Right atrium auricular region (tissue), 2 donors: ENCODE data around the gene WDR45B. TPM values are rescaled to one million over a fixed set of nuclear protein-coding genes. Genes with fewer than 3 reads are reported as not detected.

Experiments
- DNase-seq: peaks from one replicate; pipeline ENCODE4 v3.0.0-alpha.2; 2019; ENCODE audit warnings: low spot score
- H3K27ac ChIP-seq, 2 donors: fragments of 200-600 bp; sonication (generic); 1 replicate in 1 of 2; 2 replicates in 1 of 2; pipeline ENCODE4 v1.5.1; 2016 to 2019
- H3K27me3 ChIP-seq, 2 donors: fragments of 200-600 bp; sonication (generic); one replicate each; pipeline versions ENCODE4 v1.5.1 to v1.6.0; 2017 to 2019
- H3K36me3 ChIP-seq: fragments of 200-600 bp; sonication (generic); one replicate; pipeline ENCODE4 v1.5.1; 2016
- H3K4me1 ChIP-seq, 2 donors: fragments of 200-600 bp; sonication (generic); one replicate each; pipeline versions ENCODE4 v1.5.1 to v1.6.0; 2017 to 2019
- H3K4me3 ChIP-seq, 2 donors: fragments of 200-600 bp; sonication (generic); 1 replicate in 1 of 2; 2 replicates in 1 of 2; pipeline ENCODE4 v1.5.1; 2017 to 2019; ENCODE audit warnings: mild to moderate bottlenecking in 1 of 2, moderate library complexity in 1 of 2
- H3K9me3 ChIP-seq, 2 donors: fragments of 200-600 bp; sonication (generic); one replicate each; pipeline ENCODE4 v1.5.1; 2019
- total RNA-seq, 2 donors: library from RNA; depleted of rRNA; stranded (reverse); fragments of >200 nt; gene quantifications; one replicate each; pipeline ENCODE4 v1.1.0, GENCODE V29; 2016
- TF ChIP-seq, protein P1 (sequence below), 2 donors: fragments of 200-600 bp; sonication (generic); IDR thresholded peaks; one replicate each; pipeline ENCODE4 v1.5.1; 2019; ENCODE audit warnings: antibody characterized with exemption in 2 of 2

Gene WDR45B
- total RNA-seq, 2 donors from 2014 or later = 41.2 to 46.4 TPM

DNA sequence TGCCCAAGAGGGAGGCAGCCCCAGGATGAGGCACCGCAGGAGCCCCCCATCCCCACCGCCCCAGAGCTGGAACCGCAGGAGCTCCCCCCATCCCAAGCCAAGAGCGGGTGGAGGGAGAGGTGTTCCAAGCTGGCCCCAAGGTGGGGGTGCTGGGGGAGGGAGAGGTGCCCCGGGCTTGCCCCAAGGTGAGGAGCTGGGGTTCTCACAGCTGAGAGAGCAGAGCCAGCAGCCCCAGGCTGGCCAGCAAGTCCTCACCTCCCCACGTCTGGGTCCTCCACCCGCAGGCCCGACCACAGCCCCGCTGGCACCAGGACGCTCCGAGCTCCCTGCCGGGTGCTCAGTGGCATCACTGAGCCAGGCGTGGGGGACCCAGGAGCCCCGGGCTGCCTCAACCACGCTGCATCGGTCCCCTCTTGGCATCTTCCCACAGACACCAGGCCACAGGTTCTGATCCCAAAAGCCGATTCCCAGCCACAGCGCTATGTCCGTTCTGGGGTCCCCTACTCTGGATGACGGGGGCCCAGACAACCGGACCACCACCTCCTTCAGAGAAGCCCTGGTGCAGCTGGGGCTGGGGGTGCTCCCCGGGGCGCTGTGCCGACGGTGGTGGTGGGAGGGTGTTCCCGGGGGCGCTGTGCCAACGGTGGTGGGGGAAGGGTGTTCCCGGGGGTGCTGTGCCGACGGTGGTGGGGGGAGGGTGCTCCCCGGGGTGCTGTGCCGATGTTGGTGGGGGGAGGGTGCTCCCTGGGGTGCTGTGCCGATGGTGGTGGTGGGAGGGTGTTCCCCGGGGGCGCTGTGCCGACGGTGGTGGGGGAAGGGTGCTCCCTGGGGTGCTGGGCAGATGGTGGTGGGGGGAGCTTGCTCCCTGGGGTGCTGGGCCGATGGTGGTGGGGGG, 15.4 kb upstream of the WDR45B start:
- no peak overlapping the region for H3K27ac ChIP-seq
- no peaks in the 10 kb centered on the region for H3K4me1 ChIP-seq
- H3K4me3 ChIP-seq = no peak overlapping the region
- H3K9me3 ChIP-seq = no peaks in the 10 kb centered on the region
- TF ChIP-seq, protein P1, sequence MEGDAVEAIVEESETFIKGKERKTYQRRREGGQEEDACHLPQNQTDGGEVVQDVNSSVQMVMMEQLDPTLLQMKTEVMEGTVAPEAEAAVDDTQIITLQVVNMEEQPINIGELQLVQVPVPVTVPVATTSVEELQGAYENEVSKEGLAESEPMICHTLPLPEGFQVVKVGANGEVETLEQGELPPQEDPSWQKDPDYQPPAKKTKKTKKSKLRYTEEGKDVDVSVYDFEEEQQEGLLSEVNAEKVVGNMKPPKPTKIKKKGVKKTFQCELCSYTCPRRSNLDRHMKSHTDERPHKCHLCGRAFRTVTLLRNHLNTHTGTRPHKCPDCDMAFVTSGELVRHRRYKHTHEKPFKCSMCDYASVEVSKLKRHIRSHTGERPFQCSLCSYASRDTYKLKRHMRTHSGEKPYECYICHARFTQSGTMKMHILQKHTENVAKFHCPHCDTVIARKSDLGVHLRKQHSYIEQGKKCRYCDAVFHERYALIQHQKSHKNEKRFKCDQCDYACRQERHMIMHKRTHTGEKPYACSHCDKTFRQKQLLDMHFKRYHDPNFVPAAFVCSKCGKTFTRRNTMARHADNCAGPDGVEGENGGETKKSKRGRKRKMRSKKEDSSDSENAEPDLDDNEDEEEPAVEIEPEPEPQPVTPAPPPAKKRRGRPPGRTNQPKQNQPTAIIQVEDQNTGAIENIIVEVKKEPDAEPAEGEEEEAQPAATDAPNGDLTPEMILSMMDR (IDR thresholded peaks at IDR 0.05) = no peak
- peaks cover 12% of the 10 kb centered on the region for H3K36me3 ChIP-seq
- no peaks in the 10 kb centered on the region for H3K27me3 ChIP-seq
- DNase-seq = no peak

DNA sequence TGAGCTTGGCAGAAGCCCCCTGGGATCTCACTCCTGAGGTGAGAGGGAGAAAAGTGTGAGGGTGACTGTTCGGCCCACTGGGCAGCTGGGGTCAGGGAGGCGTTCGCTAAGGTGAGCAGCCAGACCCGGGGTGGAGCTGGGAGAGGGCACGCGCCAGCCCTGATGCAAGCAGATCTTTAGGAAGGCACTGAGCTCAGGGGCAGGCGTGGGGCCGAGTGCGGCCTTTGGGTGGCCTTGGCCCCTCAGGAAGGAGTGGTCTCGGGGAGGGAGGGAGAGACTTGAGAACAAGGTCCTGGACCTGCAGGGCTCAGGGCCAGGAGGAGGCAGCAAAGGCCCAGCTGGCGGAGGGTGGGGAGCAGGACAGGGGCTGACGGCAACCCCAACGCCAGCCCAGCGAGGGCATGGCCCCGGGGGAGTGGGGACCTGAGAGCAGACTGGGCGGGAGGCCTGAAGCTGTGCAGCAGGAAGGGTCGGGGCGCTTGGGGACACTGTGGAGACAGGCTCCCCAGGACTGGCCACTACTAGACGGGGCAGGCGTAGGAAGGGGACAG, 14.5 kb upstream of the WDR45B start:
- no peaks in the 10 kb centered on the region for H3K9me3 ChIP-seq
- H3K27ac ChIP-seq = no peak overlapping the region
- H3K4me1 ChIP-seq = no peaks in the 10 kb centered on the region
- TF ChIP-seq, protein P1 (IDR thresholded peaks at IDR 0.05) = no peak
- DNase-seq = no peak
- H3K36me3 ChIP-seq = peaks cover 17% of the 10 kb centered on the region
- H3K4me3 ChIP-seq = no peak overlapping the region
- H3K27me3 ChIP-seq = no peaks in the 10 kb centered on the region

DNA sequence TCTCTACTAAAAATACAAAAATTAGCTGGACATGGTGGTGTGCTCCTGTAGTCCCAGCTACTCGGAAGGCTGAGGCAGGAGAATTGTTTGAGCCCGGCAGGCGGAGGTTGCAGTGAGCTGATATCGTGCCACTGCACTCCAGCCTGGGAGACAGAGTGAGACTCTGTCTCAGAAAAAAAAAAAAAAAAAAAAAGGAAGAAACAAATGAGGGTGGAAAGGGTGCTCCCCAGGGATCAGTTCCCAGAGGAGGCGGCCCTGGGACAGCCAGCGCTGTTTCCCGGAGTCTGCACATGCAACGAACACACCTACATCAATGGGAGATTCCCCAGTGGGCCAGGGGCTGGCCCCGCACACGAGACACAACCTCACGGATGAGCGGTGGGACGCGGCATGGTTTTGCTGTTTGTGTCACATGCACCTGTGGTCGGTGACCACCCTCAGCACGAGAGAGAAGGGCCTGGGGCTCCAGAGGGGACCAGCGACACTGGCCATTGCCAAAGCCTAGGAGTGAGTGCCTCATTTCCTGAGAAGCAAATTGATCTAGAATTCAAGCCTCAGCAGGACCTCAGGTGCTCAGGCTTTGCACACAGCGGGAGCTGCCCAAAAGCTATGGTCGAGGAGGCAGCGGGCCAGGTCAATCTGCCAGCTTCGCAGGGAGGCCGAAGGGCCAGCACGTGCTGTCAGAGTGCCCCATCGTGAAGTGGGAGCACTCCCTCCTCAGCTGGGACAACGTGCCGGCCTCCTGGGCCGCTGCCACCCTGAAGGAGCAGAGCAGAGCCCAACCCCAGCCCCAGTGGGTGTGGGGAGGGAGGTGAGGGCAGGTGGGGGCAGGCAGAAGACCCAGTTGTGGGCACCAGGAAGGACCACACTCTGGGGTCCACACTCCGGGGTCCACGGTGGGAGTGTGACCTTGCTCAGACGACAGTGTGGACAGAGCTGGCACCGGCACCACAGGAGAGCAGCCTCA, 13.8 kb upstream of the WDR45B start:
- no peak for DNase-seq
- no peaks in the 10 kb centered on the region for H3K27me3 ChIP-seq
- peaks cover 17% of the 10 kb centered on the region for H3K36me3 ChIP-seq
- H3K4me1 ChIP-seq = no peaks in the 10 kb centered on the region
- H3K27ac ChIP-seq = no peak overlapping the region
- H3K4me3 ChIP-seq = no peak overlapping the region
- no peaks in the 10 kb centered on the region for H3K9me3 ChIP-seq
- TF ChIP-seq, protein P1 (IDR thresholded peaks at IDR 0.05) = no peak

DNA sequence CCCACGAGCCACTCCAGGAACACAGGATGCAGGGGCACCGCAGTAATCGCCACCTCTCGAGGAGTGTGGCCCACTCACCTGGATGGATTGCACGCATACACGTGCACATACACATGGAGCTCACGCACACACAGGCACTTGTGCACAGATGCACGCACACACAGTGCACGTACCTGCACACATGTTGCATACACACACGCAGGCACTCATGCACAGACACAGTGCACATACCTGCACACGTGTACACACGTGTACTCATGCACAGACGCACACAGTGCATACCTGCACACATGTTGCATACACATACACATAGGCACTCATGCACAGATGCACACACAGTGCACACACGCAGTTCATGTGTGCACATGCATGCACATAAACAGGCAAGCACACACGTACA, 11.6 kb upstream of the WDR45B start:
- H3K4me1 ChIP-seq = no peaks in the 10 kb centered on the region
- DNase-seq = no peak
- TF ChIP-seq, protein P1 (IDR thresholded peaks at IDR 0.05) = no peak
- H3K9me3 ChIP-seq = no peaks in the 10 kb centered on the region
- no peak overlapping the region for H3K27ac ChIP-seq
- peaks cover 17% of the 10 kb centered on the region for H3K36me3 ChIP-seq
- H3K4me3 ChIP-seq = no peak overlapping the region
- no peaks in the 10 kb centered on the region for H3K27me3 ChIP-seq

DNA sequence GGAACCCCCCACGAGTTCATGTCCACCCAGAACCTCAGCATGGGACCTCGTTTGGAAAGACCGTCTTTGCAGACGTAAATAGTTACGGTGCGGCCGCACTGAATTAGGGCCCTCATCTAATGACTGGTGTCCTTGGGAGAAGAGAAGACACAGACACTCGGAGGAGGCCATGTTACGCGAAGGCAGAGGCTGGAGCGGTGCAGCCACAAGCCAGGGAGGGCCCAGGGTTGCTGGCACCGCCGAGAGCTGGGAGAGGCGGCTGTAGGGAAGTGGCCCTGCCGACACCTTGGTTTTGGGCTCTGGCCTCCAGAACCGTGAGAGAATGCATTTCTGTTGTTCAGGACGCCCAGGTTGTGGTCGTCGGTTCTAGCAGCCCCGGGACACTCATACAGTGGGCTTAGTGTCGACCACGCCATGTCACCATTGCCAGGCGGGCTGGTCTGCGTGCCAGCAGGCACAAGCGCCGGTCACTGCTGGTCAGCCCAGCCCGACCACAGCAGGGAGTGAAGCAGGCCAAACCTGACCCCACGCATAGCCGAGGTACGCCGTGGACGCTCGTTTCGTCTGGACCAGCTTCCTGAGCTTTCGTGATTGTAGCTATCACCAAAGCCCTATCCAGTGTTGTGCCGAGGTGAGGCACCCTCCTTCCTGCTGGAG, 10.7 kb upstream of the WDR45B start:
- peaks cover 17% of the 10 kb centered on the region for H3K36me3 ChIP-seq

More for the DNA sequence above, 10.7 kb upstream of the WDR45B start:
- H3K4me3 ChIP-seq = no peak overlapping the region
- no peaks in the 10 kb centered on the region for H3K4me1 ChIP-seq
- H3K27ac ChIP-seq = no peak overlapping the region
- no peaks in the 10 kb centered on the region for H3K27me3 ChIP-seq
- no peaks in the 10 kb centered on the region for H3K9me3 ChIP-seq
- no peak for DNase-seq
- TF ChIP-seq, protein P1 (IDR thresholded peaks at IDR 0.05) = no peak
